Activated CD4-positive, alpha-beta T cell treated with anti-CD3 and anti-CD28 coated beads for 24 hours (primary cell): ENCODE data around the gene LRRFIP2.

ENCODE experiments used
- DNase-seq, 2 donors: peaks; one replicate each; pipeline ENCODE4 v3.0.0-alpha.2; 2020; ENCODE audit warnings: low read depth in 2 of 2

Gene LRRFIP2

GRCh38 chr3:37114251-37115145, 59.9 kb downstream of the LRRFIP2 start:
- no peak for DNase-seq

- DNase-seq = no peak
Measured at GRCh38 chr3:37112987-37113386, 61.4 kb downstream of the LRRFIP2 start.

DNA sequence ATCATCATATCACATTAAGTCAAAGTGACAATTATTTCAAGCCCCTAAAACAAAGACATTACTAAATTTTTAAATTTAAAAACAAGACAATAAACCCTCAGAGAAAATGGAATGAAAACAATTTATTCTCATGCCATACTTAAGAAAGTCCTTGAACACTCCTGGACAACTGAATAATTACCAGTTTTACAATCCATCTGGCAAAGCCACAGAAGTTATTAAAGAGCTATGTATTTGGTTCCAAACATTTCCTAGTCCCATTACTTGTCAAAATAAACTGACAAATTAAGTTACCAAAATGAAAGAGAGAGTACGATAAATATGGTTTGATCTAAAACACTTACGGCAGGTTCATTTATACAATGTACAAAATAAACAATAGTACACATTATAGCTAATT, 63.2 kb downstream of the LRRFIP2 start:
- DNase-seq = no peak

- no peak for DNase-seq
Measured at GRCh38 chr3:37107846-37108245, 66.5 kb downstream of the LRRFIP2 start.

GRCh38 chr3:37103103-37103808, 71.1 kb downstream of the LRRFIP2 start:
- no peak for DNase-seq

- DNase-seq = no peak
Measured at GRCh38 chr3:37100411-37100810, 74.0 kb downstream of the LRRFIP2 start.

DNA sequence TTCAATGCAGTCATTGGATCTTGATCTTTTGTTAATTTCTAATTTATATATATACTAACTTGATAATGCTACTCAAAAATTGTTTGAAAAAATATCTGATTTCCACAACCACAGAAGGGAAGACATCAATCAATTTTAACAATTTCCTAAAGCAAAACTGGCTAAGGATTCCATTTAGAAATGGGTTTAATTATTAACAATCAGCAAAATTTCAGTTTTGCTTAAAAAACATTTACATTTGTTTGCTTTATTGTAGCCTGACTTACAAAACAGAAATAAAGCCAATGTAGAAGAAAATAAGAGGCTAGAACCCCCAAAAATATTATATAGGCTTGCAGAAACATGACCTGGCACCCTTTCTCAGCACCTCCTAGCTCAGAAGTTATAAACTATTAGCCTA, 74.9 kb downstream of the LRRFIP2 start:
- no peak for DNase-seq

DNA sequence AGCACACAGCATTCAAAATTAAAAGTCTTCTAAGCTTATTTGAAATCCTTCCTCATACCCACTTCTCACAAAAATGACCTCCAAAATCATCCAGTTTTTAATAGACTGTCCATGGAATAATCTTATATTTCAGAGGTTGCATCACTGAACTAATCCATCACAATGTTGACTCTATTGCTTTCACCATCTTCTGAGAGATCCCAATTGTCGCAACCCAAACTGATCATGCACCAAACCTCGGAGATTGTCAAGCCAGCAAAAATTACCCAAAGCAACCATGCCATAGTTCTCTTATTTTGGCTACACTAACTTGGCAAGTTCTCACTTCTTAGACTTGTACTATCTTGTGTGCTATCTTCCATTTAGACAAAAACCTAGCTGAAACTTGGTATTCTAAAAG, 75.5 kb downstream of the LRRFIP2 start:
- DNase-seq = no peak

GRCh38 chr3:37097776-37098175, 76.6 kb downstream of the LRRFIP2 start:
- DNase-seq = no peak

DNA sequence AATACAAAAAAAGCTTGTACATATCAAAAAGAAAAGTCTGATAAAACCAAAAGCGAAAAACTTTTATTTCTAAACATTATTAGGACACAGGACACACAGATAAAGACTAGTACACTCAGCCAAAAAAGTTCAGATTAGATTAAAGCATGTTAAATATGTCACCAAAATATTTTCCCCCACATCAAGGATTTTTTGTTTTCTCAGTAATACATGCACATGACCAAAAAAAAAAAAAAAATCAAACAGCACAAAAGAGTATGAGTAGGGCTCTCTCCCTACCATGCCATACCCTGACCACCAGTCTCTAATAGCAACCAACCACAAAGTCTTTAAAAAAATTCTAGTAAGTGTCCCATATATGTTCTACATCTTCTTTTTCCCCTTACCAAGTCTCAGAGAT, 77.4 kb downstream of the LRRFIP2 start:
- no peak for DNase-seq

DNA sequence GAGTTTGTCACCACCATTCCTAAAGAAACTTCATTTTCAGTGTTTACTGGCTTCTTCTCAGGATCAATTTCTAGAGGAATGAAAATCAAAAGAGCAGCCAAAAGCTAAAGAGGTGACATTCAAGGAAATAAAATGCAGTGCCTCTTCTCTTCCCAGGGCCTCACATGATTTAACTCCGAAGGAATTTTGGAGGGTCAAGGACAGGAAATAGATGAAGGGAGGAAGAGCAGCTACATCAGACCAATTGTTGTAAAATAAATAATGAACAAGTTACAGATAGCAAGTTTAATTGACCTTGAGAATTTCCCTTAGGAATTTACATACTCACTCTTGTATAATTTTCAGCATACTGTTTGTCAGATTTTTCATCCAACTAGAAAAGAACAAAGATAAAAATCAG, 78.1 kb downstream of the LRRFIP2 start:
- DNase-seq = no peak

DNA sequence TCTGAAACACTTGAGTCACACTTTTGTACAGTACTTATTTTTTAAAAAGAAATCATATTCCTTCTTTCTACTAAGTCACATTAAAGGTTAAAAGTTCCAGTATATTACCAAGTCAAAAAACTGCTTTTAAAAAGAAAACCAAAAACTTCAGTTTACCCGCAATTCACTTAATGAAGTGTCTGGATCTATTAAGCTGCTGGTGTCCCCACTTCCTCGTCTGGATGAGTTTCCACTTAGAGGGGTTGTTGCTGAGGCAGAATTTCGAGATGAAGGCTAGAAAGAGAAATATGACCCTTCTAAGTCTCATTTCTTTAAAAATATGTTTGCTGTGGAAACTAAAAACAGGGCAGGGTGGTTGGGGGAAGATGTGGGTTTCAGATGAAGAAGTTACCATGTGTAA, 79.7 kb downstream of the LRRFIP2 start:
- DNase-seq = no peak

DNA sequence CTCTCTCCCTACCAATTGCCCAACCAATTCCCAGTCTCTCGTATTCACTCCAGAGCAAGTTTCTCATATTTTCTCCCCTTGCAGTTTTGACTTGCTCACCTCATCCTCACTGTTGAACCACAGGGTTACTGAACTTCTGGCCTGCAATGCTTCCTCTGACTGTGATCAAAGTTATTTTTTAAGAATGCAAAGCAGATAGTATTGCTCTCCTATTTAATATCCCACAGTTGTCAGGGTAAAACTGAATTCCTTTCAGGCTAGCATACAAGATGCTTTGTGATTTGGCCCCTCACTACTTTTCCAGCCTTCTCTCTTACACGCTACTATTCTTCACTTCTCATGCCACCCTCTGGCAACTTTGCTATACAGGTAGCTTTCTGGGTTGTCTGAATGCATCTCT, 80.9 kb downstream of the LRRFIP2 start:
- no peak for DNase-seq

- no peak for DNase-seq
Measured at GRCh38 chr3:37092484-37092883, 81.9 kb downstream of the LRRFIP2 start.

DNA sequence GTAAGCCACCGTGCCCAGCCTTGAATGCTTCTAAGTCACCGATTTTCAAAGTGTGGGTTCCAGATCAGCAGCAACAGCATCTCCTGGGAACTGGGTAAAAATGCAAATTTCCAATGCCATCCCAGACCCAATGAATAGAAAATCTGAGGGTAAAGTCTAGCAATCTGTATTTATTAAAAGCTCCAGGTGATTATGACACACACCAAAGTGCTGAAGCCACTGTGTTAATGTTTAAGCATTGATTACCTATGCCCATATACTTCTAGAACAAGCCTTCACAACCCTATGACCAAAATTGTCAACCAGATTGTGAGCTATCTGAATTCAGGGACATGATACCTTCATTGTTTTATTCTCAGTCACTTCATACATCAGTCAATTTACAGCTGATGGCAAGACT, 86.5 kb downstream of the LRRFIP2 start:
- no peak for DNase-seq

- DNase-seq = no peak
Measured at GRCh38 chr3:37086918-37087317, 87.5 kb downstream of the LRRFIP2 start.

GRCh38 chr3:37082317-37082716, 92.1 kb downstream of the LRRFIP2 start:
- no peak for DNase-seq

DNA sequence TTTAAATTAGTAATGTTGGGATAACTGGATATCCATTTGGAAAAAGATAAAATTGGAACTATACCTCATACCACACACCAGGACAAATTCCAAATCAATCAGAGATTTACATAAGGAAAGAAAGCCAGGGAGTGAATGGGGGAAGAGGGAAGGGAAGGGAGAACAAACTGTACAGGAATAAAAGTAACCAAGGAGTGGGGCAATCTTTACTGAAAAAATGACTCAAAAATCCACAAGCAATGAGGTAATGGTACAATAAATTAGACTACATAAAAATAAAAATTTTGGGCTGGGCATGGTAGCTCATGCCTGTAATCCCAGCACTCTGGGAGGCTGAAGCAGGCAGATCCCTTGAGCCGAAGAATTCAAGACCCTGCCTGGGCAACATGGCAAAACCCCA, 98.4 kb downstream of the LRRFIP2 start:
- DNase-seq = no peak

DNA sequence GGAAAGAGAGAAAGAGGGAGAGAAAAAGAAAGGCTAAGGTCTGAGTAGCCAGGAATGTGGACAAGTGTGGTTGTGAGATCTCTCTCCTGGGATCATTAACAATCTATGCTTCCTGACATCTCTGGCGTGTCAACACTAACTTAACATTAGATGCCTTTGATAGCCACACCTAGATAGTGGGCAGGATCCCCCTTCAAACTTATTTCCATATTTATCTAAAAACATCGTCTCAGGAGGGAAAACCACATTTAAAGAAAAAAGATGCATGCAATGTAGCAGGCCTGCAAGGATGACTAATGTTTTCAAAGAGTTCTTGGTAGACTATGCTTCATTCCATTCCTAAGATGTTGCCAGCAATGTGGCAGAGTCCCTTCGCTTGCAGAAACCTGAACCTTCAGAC, 100.2 kb downstream of the LRRFIP2 start:
- no peak for DNase-seq

DNA sequence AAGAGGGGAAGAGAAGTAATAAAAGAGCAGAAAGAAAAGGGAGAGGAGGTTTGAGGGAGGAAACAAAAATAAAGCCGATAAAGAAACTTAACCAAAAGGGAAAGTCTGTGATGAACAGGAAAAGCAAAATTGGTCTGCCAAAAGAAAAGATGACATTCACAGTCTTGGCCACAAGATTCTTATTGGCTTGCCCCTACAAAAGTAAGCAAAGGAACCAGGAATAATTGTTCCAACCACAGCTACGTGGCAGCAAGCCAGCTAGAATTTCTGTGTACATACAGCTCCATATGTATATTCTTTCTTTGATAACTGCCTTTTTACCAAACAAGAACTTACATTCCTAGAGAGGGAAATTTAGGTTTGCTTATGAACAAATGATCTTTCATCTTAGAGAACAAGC, 101.5 kb downstream of the LRRFIP2 start:
- DNase-seq = no peak

- no peak for DNase-seq
Measured at GRCh38 chr3:37071921-37072320, 102.5 kb downstream of the LRRFIP2 start.

DNA sequence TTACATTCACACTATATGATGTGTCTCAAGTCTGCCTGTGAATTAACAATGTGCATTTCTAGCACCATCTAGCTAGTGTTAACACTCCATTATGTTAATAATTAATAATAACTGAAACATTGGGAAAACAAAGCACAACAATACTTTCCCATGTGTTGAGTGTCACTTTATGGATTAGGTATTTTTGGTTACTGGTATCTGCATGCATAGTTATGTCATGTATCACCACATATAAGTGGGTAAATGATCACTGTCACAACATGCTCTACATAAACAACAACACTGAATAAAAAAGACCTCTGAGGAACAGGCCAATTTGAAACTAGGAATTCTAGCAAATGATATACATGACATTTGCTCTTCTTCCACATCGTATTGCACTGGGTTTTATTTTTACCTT, 106.4 kb downstream of the LRRFIP2 start:
- DNase-seq = no peak

GRCh38 chr3:37067577-37067976, 106.8 kb downstream of the LRRFIP2 start:
- DNase-seq = no peak
